NCI-H1436 treated with DMSO at 0.1 percent for 48 hours (cell line): ENCODE results near the gene ALPK3.

Source experiments
- DNase-seq: peaks from one replicate; lab custom pipeline; 2025; lab: John Stamatoyannopoulos, UW

Gene ALPK3

GRCh38 chr15:84921121-84921520 lies 104.0 kb downstream of the ALPK3 start:
- no peak for DNase-seq

GRCh38 chr15:84922530-84922929 lies 105.4 kb downstream of the ALPK3 start:
- no peak for DNase-seq
